ENCODE results near the gene NEURL1B. TPM values are rescaled to one million over a fixed set of nuclear protein-coding genes. Genes with fewer than 3 reads are reported as not detected.

Gene NEURL1B
- total and polyA plus RNA-seq, 8 donors: 2.8 to 7.8 (median 3.9) TPM

GRCh38 chr5:172690258-172691075 lies 49.4 kb downstream of the NEURL1B start:
- H3K4me3 ChIP-seq: no peak overlapping the region
- no peak for TF ChIP-seq CTCF (IDR thresholded peaks at IDR 0.05)
- no peak for ATAC-seq
- WGBS, 2 donors: 78 to 83% methylated on average over 24 of the region's 24 CpGs
- FAIRE-seq: no peak
- no peaks in the 10 kb centered on the region for H3K27me3 ChIP-seq
- no peak for DNase-seq
- intact Hi-C loops (cut with DNase I): no loop called here
- no peak overlapping the region for H3K27ac ChIP-seq
- no peaks in the 10 kb centered on the region for H3K36me3 ChIP-seq
- peaks cover 11 to 25% (median 22%) of the 10 kb centered on the region in 3 donors for H3K4me1 ChIP-seq
- no peaks in the 10 kb centered on the region for H3K9me3 ChIP-seq

- no peak overlapping the region for H3K27ac ChIP-seq
- intact Hi-C loops (cut with DNase I): no loop called here
- H3K9me3 ChIP-seq: no peaks in the 10 kb centered on the region
- H3K36me3 ChIP-seq: no peaks in the 10 kb centered on the region
- DNase-seq (peak in 1 of 6 donors; percentile 35), ATAC-seq (no peak), FAIRE-seq (no peak)
- peaks cover 11 to 26% (median 25%) of the 10 kb centered on the region in 3 donors for H3K4me1 ChIP-seq
- 90 to 93% methylated on average over 7 of the region's 7 CpGs for WGBS, 2 donors
- no peak for TF ChIP-seq CTCF (IDR thresholded peaks at IDR 0.05)
- no peak overlapping the region for H3K4me3 ChIP-seq
- H3K27me3 ChIP-seq: no peaks in the 10 kb centered on the region
Observed at GRCh38 chr5:172691886-172692285, 50.8 kb downstream of the NEURL1B start.

GRCh38 chr5:172692451-172692850 lies 51.4 kb downstream of the NEURL1B start:
- FAIRE-seq: no peak
- Histone ChIP-seq H3K27me3 (no peaks in the 10 kb centered on the region), H3K9me3 (no peaks in the 10 kb centered on the region), H3K4me1 (peaks cover 11 to 27% (median 25%) of the 10 kb centered on the region in 3 donors), H3K27ac (no peak overlapping the region), H3K4me3 (no peak overlapping the region), H3K36me3 (no peaks in the 10 kb centered on the region)
- DNase-seq: peak in 1 of 6 donors; percentile 13
- no peak for ATAC-seq
- intact Hi-C loops (cut with DNase I): no loop called here
- 83 to 95% methylated on average over 6 of the region's 6 CpGs for WGBS, 2 donors
- TF ChIP-seq CTCF (IDR thresholded peaks at IDR 0.05): no peak

- H3K9me3 ChIP-seq: no peaks in the 10 kb centered on the region
- FAIRE-seq (no peak), DNase-seq (peak in 1 of 6 donors; percentile 36), ATAC-seq (no peak)
- no peak for TF ChIP-seq CTCF (IDR thresholded peaks at IDR 0.05)
- H3K27me3 ChIP-seq: no peaks in the 10 kb centered on the region
- H3K4me3 ChIP-seq: no peak overlapping the region
- WGBS, 2 donors: 6 to 17% methylated on average over 2 of the region's 2 CpGs
- H3K4me1 ChIP-seq: peaks cover 11 to 27% (median 21%) of the 10 kb centered on the region in 3 donors
- no peaks in the 10 kb centered on the region for H3K36me3 ChIP-seq
- H3K27ac ChIP-seq: no peak overlapping the region
- intact Hi-C loops (cut with DNase I): no loop called here
Observed at GRCh38 chr5:172692981-172693380, 51.9 kb downstream of the NEURL1B start.

GRCh38 chr5:172694061-172694460 lies 53.0 kb downstream of the NEURL1B start:
- no peak overlapping the region for H3K27ac ChIP-seq
- 73 to 81% methylated on average over 4 of the region's 4 CpGs for WGBS, 2 donors
- no peaks in the 10 kb centered on the region for H3K36me3 ChIP-seq
- DNase-seq: no peak
- intact Hi-C loops (cut with DNase I): no loop called here
- no peak overlapping the region for H3K4me3 ChIP-seq
- no peak for FAIRE-seq
- no peak for TF ChIP-seq CTCF (IDR thresholded peaks at IDR 0.05)
- no peaks in the 10 kb centered on the region for H3K9me3 ChIP-seq
- H3K4me1 ChIP-seq: peaks cover 3 to 16% (median 10%) of the 10 kb centered on the region in 3 donors
- no peak for ATAC-seq
- no peaks in the 10 kb centered on the region for H3K27me3 ChIP-seq

Data from pancreas (tissue), 10 donors.